Adrenal gland (tissue), 12 donors: ENCODE results near the gene AHRR. TPM values are rescaled to one million over a fixed set of nuclear protein-coding genes. Genes with fewer than 3 reads are reported as not detected.

Experiments used
- DNase-seq, 7 donors: peaks; one replicate each; pipeline ENCODE4 v3.0.0-alpha.2; 2019 to 2020
- H3K27ac ChIP-seq, 5 donors: fragments of 200-600 bp; sonication (generic) in 4 of 5; 1 replicate in 3 of 5; 2 replicates in 2 of 5; pipeline versions ENCODE4 v1.5.1 to v1.8.0; 2016 to 2020; ENCODE audit warnings: mild to moderate bottlenecking in 1 of 5
- H3K27me3 ChIP-seq: fragments of 200-600 bp; 2 replicates; pipeline ENCODE4 v1.8.0; 2021
- H3K36me3 ChIP-seq, 2 donors: fragments of 200-600 bp; replicated peaks in 1 of 2; 1 replicate in 1 of 2; 2 replicates in 1 of 2; pipeline versions ENCODE4 v1.5.1 to v1.8.0; 2018 to 2022
- H3K4me1 ChIP-seq, 2 donors: fragments of 200-600 bp; replicated peaks in 1 of 2; 1 replicate in 1 of 2; 2 replicates in 1 of 2; pipeline versions ENCODE4 v1.5.1 to v1.8.0; 2018 to 2021
- H3K4me3 ChIP-seq, 4 donors: fragments of 200-600 bp; sonication (generic) in 3 of 4; one replicate each; pipeline ENCODE4 v1.5.1; 2016 to 2018
- H3K9me3 ChIP-seq, 3 donors: fragments of 200-600 bp; sonication (generic) in 1 of 3; replicated peaks in 1 of 3; 1 replicate in 2 of 3; 2 replicates in 1 of 3; pipeline versions ENCODE4 v1.5.1 to v1.8.0; 2016 to 2021
- CTCF ChIP-seq, 6 experiments: fragments of 450-650 bp in 4 of 6; fragments of 200-600 bp in 2 of 6; sonication (generic) in 1 of 6; IDR thresholded peaks; 1 replicate in 5 of 6; 2 replicates in 1 of 6; pipeline versions ENCODE4 v1.5.1 to v1.8.0; 2016 to 2021; ENCODE audit warnings: antibody characterized with exemption in 6 of 6, mild to moderate bottlenecking in 2 of 6, moderate library complexity in 1 of 6
- POLR2A ChIP-seq, 2 donors: fragments of 450-650 bp; IDR thresholded peaks; one replicate each; pipeline ENCODE4 v1.6.1; 2017; ENCODE audit warnings: antibody characterized with exemption in 2 of 2, mild to moderate bottlenecking in 2 of 2, moderate library complexity in 1 of 2
- WGBS, 4 donors: extraction: QIAGEN DNeasy Blood & Tissue Kit in 2 of 4; methylation state at CpG; one replicate each; pipeline versions ENCODE4 v1.1.5 to v1.1.7; 2013 to 2017; 5-methylcytosine and 5-hydroxymethylcytosine counted together
- intact Hi-C, 2 donors: fragments of 100-400 bp; cut with DNase I; formaldehyde crosslinking; loops; one replicate each; pipeline versions ENCODE4 v1.14.1 to v1.15.0; 2022 to 2023
- polyA plus RNA-seq, 3 donors: library from polyadenylated mRNA; stranded (reverse); fragments of 200-250 nt in 2 of 3; fragments of 350-450 nt in 1 of 3; fragmentation: Illumina TruSeq in 1 of 3; extraction: RNeasy Lipid Tissue Mini Kit (QIAGEN cat#74804) in 1 of 3; gene quantifications; one replicate each; pipeline ENCODE4 v1.2.3, GENCODE V29; 2013 to 2014
- total RNA-seq, 9 donors: library from RNA; depleted of rRNA in 4 of 9; stranded (reverse); fragments of >200 nt in 4 of 9; fragments of 120-200 nt in 1 of 9; fragmentation: NEBNext Ultra II Directional in 1 of 9; extraction: Animal tissue kit (Norgen Biotek cat#: 25700) in 1 of 9; gene quantifications; one replicate each; pipeline versions ENCODE4 v1.1.0 to v1.2.4, GENCODE V29; 2013 to 2023
- donor health status: healthy with polysubstance abuse.
- donor health status: Bipolar disorder and iron deficiency.
- donor health status: DM: yes; HTN: yes; CAD: no.
- donor health status: DM: no; HTN: no; CAD: no.
- donor health status: DM: no; HTN: no; CAD: no.
- donor health status: DM: yes; HTN: yes; CAD: no.

AHRR gene
- total and polyA plus RNA-seq, 12 donors, result 0.17 to 3.6 (median 0.99) TPM

- TF ChIP-seq CTCF (IDR thresholded peaks at IDR 0.05) (no peak), POLR2A (IDR thresholded peaks at IDR 0.05) (peak in 1 of 2 donors; percentile 24)
- Histone ChIP-seq H3K4me1 (peaks cover 18 to 28% of the 10 kb centered on the region in 2 donors), H3K36me3 (peaks cover 0 to 42% of the 10 kb centered on the region in 2 donors), H3K27me3 (no peaks in the 10 kb centered on the region), H3K9me3 (no peaks in the 10 kb centered on the region), H3K27ac (peak overlapping the region in 4 of 5 donors; percentile 24 to 74 (median 49)), H3K4me3 (no peak overlapping the region)
- peak in 6 of 7 donors; percentile 51 to 79 (median 72) for DNase-seq
- intact Hi-C loops, result no loop called here
- WGBS, 4 donors, result 29 to 36% (median 33%) methylated on average over 13 to 16 of the region's 16 CpGs
These were observed 10.5 kb upstream of the AHRR start for GRCh38 chr5:310941-311434.

- Histone ChIP-seq H3K27me3 (no peaks in the 10 kb centered on the region), H3K4me3 (no peak overlapping the region), H3K9me3 (no peaks in the 10 kb centered on the region), H3K27ac (no peak overlapping the region), H3K36me3 (peaks cover 0 to 34% of the 10 kb centered on the region in 2 donors), H3K4me1 (peaks cover 18 to 28% of the 10 kb centered on the region in 2 donors)
- TF ChIP-seq CTCF (IDR thresholded peaks at IDR 0.05) (no peak), POLR2A (IDR thresholded peaks at IDR 0.05) (no peak)
- 88 to 100% (median 94%) methylated on average over 7 to 8 of the region's 8 CpGs for WGBS, 4 donors
- intact Hi-C loops, result no loop called here
- DNase-seq, result peak in 1 of 7 donors; percentile 48
These were observed 9.6 kb upstream of the AHRR start for GRCh38 chr5:311963-312362.

- peak in 1 of 7 donors; percentile 36 for DNase-seq
- H3K4me3 ChIP-seq, result no peak overlapping the region
- H3K9me3 ChIP-seq, result no peaks in the 10 kb centered on the region
- peaks cover 18 to 28% of the 10 kb centered on the region in 2 donors for H3K4me1 ChIP-seq
- TF ChIP-seq CTCF (IDR thresholded peaks at IDR 0.05) (no peak), POLR2A (IDR thresholded peaks at IDR 0.05) (no peak)
- H3K27me3 ChIP-seq, result no peaks in the 10 kb centered on the region
- 71 to 82% (median 80%) methylated on average over 12 of the region's 12 CpGs for WGBS, 4 donors
- intact Hi-C loops, result no loop called here
- H3K27ac ChIP-seq, result no peak overlapping the region
- H3K36me3 ChIP-seq, result peaks cover 0 to 30% of the 10 kb centered on the region in 2 donors
These were observed 8.7 kb upstream of the AHRR start for GRCh38 chr5:312845-313244.

GRCh38 chr5:313265-313664 is 8.2 kb upstream of the AHRR start:
- peaks cover 0 to 30% of the 10 kb centered on the region in 2 donors for H3K36me3 ChIP-seq
- TF ChIP-seq POLR2A (IDR thresholded peaks at IDR 0.05), result no peak
- no peak for TF ChIP-seq CTCF (IDR thresholded peaks at IDR 0.05)
- H3K27ac ChIP-seq, result no peak overlapping the region
- 87 to 89% (median 88%) methylated on average over 7 of the region's 7 CpGs for WGBS, 4 donors
- no peak overlapping the region for H3K4me3 ChIP-seq
- H3K27me3 ChIP-seq, result no peaks in the 10 kb centered on the region
- H3K4me1 ChIP-seq, result peaks cover 18 to 28% of the 10 kb centered on the region in 2 donors
- intact Hi-C loops, result no loop called here
- H3K9me3 ChIP-seq, result no peaks in the 10 kb centered on the region
- peak in 1 of 7 donors; percentile 21 for DNase-seq
